ENCODE measurements around the gene LAMB4. TPM values are rescaled to one million over a fixed set of nuclear protein-coding genes. Genes with fewer than 3 reads are reported as not detected.
A peak's percentile ranks its signal among the peaks of the same experiment; 100 is the strongest.

The LAMB4 gene
- total RNA-seq, 1 donor from 2014 or later: 18.3 TPM

DNA sequence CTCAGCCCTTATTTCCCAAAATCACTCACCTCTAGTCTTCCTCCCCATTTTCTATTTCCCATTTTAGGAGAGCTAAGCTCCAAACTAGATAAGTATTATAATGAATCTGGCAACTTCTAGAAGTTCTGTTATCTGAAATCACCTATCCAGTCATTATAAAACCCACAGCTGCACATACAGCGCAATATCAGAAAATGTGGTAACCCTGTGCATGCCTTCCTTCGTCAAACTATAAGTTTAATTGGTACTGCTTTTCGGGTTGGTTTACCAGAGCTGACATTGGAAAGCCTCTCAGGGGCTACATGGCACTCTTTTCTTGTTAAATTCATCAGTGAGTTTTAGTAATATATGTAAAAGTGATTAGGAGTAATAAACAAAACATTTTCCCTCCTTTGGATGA lies 1.6 kb downstream of the LAMB4 start:
- peaks cover 47% of the 10 kb centered on the region for H3K4me1 Mint-ChIP-seq
- no peak for DNase-seq (ENCODE audit: low spot score in 2 of 2, unreplicated experiment in 2 of 2)
- H3K9me3 Mint-ChIP-seq: peaks cover 5% of the 10 kb centered on the region
- H3K27me3 Mint-ChIP-seq (ENCODE audit: low read depth): no peaks in the 10 kb centered on the region
- TF ChIP-seq, protein P1, sequence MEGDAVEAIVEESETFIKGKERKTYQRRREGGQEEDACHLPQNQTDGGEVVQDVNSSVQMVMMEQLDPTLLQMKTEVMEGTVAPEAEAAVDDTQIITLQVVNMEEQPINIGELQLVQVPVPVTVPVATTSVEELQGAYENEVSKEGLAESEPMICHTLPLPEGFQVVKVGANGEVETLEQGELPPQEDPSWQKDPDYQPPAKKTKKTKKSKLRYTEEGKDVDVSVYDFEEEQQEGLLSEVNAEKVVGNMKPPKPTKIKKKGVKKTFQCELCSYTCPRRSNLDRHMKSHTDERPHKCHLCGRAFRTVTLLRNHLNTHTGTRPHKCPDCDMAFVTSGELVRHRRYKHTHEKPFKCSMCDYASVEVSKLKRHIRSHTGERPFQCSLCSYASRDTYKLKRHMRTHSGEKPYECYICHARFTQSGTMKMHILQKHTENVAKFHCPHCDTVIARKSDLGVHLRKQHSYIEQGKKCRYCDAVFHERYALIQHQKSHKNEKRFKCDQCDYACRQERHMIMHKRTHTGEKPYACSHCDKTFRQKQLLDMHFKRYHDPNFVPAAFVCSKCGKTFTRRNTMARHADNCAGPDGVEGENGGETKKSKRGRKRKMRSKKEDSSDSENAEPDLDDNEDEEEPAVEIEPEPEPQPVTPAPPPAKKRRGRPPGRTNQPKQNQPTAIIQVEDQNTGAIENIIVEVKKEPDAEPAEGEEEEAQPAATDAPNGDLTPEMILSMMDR (IDR thresholded peaks at IDR 0.05; ENCODE audit: unreplicated experiment): no peak
- H3K27ac Mint-ChIP-seq: no peak overlapping the region
- no peak overlapping the region for H3K4me3 Mint-ChIP-seq
- H3K36me3 Mint-ChIP-seq: peaks cover 5% of the 10 kb centered on the region

DNA sequence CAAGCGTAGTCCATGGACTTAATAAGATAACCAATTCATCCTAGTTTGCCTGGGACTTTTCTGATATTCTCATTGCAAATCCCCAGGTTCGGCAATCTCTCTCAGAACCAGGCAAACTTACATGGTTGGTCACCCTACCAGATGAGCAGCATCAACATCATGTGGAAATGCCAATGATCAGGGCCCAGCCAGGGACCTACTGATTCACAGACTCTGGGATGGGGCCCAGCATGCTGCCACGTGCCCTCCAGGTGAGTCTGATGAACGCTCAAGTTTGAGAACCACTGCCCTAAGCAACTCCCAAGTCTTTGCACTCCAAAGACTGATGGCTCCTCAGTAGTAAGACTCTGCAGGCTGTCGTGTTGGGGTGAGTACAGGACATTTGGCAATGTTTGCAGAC lies 2.7 kb downstream of the LAMB4 start:
- H3K27ac Mint-ChIP-seq: no peak overlapping the region

DNA sequence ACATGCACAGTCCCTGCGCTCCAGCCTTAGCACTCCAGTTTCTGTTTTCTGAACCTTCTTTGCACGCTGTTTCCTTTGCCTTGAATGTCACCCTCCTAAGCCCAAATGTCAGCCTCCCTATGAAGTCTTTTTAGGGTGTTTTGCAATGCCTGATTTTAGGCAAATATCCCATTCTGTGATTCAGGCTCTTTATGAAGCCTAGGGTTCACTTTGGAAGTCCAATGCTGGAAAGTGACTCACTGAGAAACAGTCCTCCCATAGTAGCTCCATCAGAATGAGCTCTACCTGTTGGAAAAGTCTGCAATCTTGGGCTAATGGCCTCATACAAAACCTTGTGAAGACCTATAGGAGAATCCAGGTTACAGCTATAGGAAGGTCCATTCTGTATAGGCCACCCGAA lies 5.3 kb downstream of the LAMB4 start:
- Mint-ChIP-seq H3K27me3 (ENCODE audit: low read depth) (no peaks in the 10 kb centered on the region), H3K9me3 (peaks cover 5% of the 10 kb centered on the region), H3K27ac (no peak overlapping the region), H3K4me3 (no peak overlapping the region), H3K4me1 (peaks cover 37% of the 10 kb centered on the region), H3K36me3 (peaks cover 5% of the 10 kb centered on the region)
- TF ChIP-seq, protein P1 (IDR thresholded peaks at IDR 0.05; ENCODE audit: unreplicated experiment): no peak
- no peak for DNase-seq (ENCODE audit: low spot score in 2 of 2, unreplicated experiment in 2 of 2)

More for the DNA sequence above, 2.7 kb downstream of the LAMB4 start:
- DNase-seq (ENCODE audit: low spot score in 2 of 2, unreplicated experiment in 2 of 2): no peak
- Mint-ChIP-seq H3K27me3 (ENCODE audit: low read depth) (no peaks in the 10 kb centered on the region), H3K4me1 (peaks cover 51% of the 10 kb centered on the region), H3K36me3 (peaks cover 5% of the 10 kb centered on the region), H3K4me3 (no peak overlapping the region), H3K9me3 (peaks cover 5% of the 10 kb centered on the region)
- TF ChIP-seq, protein P1 (IDR thresholded peaks at IDR 0.05; ENCODE audit: unreplicated experiment): no peak

DNA sequence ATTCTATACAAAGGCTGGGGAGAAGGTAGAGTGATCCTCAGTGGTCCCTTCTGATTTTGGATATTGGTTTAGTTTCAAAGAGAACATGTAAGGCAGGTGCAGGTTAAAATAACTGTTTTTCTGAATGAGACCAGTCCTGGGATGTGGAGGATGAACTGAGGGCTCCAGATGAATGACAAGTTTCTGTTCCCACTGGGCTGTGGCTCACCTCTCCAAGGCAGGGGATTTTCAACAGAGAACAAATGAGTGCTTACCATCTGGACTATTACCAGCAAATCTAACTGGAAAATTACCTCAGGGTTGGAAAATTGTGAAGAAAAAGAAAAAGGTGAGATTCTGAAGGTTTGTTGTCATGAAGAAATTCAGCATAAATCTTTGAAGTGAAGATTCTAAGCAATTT lies 8.0 kb downstream of the LAMB4 start:
- TF ChIP-seq, protein P1 (IDR thresholded peaks at IDR 0.05; ENCODE audit: unreplicated experiment): no peak
- no peaks in the 10 kb centered on the region for H3K27me3 Mint-ChIP-seq (ENCODE audit: low read depth)
- H3K4me1 Mint-ChIP-seq: peaks cover 18% of the 10 kb centered on the region
- peak overlapping the region; percentile 68 for H3K27ac Mint-ChIP-seq
- DNase-seq (ENCODE audit: low spot score in 2 of 2, unreplicated experiment in 2 of 2): no peak
- peaks cover 2% of the 10 kb centered on the region for H3K9me3 Mint-ChIP-seq
- no peak overlapping the region for H3K4me3 Mint-ChIP-seq
- H3K36me3 Mint-ChIP-seq: peaks cover 2% of the 10 kb centered on the region

DNA sequence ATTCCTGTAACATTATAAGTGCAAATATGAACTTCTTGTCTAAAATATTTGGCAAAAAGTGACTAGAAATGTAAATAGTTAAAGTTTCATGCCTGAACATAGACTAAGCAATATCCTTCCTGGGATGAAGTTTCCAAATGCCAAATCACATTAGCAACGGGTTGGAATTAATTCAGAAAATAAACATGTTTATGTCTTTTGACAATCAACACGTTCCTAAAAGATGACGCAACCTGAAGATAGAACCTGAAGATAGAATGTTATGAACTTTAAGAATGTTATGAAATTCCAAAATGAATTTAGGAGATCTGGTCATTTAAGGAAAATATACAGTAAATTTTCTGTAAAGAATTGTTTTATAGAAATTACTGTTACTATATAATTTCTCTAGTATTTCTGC lies 9.2 kb downstream of the LAMB4 start:
- no peaks in the 10 kb centered on the region for H3K9me3 Mint-ChIP-seq
- H3K27me3 Mint-ChIP-seq (ENCODE audit: low read depth): no peaks in the 10 kb centered on the region
- H3K4me3 Mint-ChIP-seq: no peak overlapping the region
- TF ChIP-seq, protein P1 (IDR thresholded peaks at IDR 0.05; ENCODE audit: unreplicated experiment): no peak
- H3K4me1 Mint-ChIP-seq: peaks cover 15% of the 10 kb centered on the region
- DNase-seq (ENCODE audit: low spot score in 2 of 2, unreplicated experiment in 2 of 2): no peak
- no peaks in the 10 kb centered on the region for H3K36me3 Mint-ChIP-seq
- H3K27ac Mint-ChIP-seq: no peak overlapping the region

DNA sequence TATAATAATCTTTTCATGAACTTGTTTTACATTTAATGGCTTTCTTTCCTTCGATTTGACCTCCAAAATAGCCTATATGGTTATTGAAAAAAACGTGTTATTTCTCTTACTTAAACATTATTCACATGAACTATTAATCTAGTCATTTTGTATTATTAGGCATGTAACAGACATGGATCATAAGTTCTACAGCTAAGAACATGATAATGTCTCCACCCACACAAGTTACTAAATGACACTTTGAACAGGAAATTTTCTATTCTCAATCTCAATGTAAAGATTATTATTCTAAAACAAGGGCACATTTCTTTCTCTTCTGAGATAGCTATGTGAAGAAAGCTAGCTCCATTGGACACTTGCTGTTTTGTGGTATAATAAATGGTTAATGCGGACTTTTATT lies 10.0 kb downstream of the LAMB4 start:
- H3K4me3 Mint-ChIP-seq: no peak overlapping the region
- H3K27ac Mint-ChIP-seq: no peak overlapping the region
- H3K27me3 Mint-ChIP-seq (ENCODE audit: low read depth): no peaks in the 10 kb centered on the region
- TF ChIP-seq, protein P1 (IDR thresholded peaks at IDR 0.05; ENCODE audit: unreplicated experiment): no peak
- H3K36me3 Mint-ChIP-seq: no peaks in the 10 kb centered on the region
- DNase-seq (ENCODE audit: low spot score in 2 of 2, unreplicated experiment in 2 of 2): no peak
- H3K4me1 Mint-ChIP-seq: peaks cover 15% of the 10 kb centered on the region
- no peaks in the 10 kb centered on the region for H3K9me3 Mint-ChIP-seq
